HG02938 (cell line): ENCODE measurements around the gene NOP16.

ENCODE experiments used
- ATAC-seq: cut with Tn5 transposase; IDR thresholded peaks from one replicate; pipeline ENCODE4 v1.9.1; 2021; ENCODE audit warnings: mild to moderate bottlenecking, moderate library complexity; ENCODE audit not compliant: unreplicated experiment

NOP16 gene

GRCh38 chr5:176388444-176389134, at the start of gene NOP16, which contains the start of gene HIGD2A:
Gene NOP16 (minus strand): TSS chr5:176388598. CDS start chr5:176388539, 59 bp downstream.
Gene HIGD2A (plus strand): TSS chr5:176388751. CDS start chr5:176388820, 69 bp downstream.
- ATAC-seq: peak; percentile 83

- no peak for ATAC-seq
These were observed 48.3 kb upstream of the NOP16 start for GRCh38 chr5:176436656-176437055.

DNA sequence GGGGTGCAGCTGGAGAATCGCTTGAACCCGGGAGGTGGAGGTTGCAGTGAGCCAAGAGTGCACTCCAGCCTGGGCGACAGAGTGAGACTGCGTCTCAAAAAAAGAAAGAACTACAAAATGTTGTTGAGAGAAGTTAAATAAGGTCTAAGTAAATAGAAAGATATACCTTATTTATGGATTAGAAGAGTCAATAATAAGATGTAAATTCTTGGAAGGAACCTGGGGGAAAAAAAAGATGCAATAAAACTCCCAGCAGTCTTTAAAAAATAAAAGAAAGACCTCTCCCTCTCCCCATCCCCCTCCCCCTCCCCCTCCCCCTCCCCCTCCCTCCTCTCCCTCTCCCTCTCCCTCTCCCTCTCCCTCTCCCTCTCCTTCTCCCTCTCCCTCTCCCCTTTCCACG, 44.3 kb upstream of the NOP16 start:
- no peak for ATAC-seq

GRCh38 chr5:176429972-176430371, 41.6 kb upstream of the NOP16 start:
- ATAC-seq: no peak

DNA sequence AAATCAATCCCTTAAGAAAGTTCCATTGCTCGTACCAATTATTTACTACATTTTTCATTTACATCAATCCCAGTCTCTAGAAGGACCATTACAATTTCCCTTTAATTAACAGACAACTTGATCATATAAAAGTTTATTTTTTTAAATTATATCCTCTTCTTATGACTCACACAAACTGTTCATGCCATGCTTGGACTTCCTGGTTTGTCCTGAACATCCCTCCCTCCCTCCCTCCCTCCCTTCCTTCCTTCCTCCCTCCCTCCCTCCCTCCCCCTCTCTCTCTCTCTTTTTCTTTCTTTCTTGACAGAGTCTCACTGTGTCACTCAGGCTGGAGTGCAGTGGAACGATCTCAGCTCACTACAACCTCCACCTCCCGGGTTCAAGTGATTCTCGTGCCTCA, 39.6 kb upstream of the NOP16 start:
- ATAC-seq: no peak

DNA sequence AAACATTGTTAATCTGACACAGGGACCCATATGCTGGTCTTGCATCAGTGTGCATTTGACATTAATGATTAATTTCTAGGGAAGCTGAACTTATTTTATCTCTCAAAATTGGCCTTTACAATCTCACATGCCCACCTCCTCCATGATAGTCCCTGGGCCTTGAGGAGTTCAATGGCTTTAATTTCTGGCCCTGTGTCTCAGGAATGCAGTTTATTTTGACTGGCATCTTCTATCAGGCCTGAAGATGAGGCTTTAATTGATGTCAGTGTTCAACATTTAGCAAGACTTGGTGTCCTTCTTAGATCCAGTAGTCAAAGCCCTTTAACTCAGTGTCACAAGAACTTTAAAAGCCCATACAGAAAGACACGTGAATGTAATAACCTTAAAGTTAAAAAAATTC, 38.5 kb upstream of the NOP16 start:
- ATAC-seq: no peak

DNA sequence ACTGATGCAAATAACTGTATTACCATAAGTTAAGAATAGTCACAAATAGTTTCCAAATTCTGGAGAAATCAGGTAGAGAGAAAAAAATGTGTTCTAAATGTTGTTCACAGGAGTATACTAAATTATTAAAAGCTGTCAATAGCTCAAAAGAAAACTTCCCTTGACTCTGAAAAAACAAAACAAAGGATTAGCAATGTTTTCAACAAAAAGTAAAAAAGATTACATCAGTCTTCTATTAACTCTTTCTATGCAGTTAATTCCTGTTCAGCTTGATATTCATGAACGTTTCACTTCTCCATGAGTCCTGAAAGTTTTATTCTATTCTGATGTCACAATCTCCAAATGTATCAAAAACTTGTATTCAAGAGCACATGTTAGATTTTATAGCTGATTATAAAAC, 37.4 kb upstream of the NOP16 start:
- no peak for ATAC-seq

DNA sequence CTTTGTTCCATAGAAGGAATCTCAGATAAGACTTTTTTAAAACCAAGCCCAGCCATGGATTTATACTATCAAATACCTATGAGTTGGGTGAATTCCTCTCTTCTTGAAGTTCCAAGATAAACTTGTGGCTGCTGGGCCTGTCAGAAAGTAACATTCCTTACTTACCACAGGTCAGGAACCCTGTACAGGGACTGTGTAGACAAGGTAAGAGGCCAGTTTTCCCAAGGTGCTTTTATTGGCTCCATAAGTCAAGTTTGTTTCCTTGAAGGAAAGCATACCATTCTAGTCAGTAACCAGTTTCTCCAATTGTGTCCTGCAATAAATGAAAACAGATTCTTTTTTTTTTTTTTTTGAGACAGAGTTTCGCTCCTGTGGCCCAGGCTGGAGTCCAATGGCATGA, 36.7 kb upstream of the NOP16 start:
- no peak for ATAC-seq

DNA sequence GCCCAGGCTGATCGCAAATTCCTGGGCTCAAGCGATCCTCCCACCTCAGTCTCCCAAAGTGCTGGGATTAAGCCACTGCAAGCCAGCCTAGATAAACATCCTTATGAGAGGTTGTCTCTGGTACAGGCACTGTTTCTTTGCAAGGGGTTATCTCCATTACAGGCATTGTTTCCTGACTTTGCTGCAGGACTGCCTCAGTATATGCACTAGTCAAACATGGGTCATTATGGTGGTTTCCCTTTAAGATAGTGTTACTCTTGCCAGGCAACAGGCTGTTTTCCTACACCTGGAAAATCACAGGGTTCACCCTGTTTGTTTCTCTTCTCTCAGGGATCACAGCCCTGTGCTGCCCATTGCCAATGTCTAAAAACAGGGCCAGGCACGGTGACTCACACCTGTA, 35.8 kb upstream of the NOP16 start:
- no peak for ATAC-seq

DNA sequence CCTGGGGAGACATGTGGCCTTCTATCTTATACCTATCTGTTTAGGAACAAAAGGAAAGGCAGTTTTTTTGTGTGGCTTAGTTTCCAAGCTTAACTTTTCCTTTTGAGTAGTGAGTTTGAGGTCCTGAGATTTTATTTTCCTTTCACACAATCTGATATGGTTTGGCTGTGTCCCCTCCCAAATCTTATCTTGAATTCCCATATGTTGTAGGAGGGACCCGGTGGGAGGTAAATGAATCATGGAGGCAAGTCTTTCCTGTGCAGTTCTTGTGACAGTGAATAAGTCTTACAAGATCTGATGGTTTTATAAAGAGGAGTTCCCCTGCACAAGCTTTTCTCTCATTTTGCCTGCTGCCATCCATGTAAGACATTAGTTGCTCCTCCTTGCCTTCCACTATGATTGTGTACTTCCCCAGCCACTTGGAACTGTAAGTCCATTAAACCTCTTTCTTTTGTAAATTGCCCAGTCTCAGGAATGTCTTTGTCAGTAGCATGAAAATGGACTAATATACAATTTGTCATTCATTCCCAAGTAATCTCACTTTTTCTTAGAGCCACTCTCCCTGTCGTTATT, 32.7 kb upstream of the NOP16 start:
- no peak for ATAC-seq

GRCh38 chr5:176420086-176420485, 31.7 kb upstream of the NOP16 start:
- ATAC-seq: no peak

DNA sequence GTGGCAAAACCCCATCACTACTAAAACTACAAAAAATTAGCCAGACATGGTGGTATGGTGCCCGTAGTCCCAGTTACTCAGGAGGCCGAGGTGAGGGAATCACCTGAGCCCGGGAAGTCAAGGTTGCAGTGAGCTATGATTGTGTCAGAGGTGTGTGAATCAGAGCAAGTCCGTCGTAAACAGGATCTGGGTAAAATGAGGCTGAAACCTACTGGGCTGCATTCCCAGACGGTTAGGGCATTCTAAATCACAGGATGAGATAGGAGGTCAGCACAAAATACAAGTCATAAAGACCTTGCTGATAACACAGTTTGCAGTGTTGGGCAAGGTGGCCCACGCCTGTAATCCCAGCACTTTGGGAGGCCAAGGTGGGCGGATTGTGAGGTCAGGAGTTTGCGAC, 29.9 kb upstream of the NOP16 start:
- no peak for ATAC-seq

DNA sequence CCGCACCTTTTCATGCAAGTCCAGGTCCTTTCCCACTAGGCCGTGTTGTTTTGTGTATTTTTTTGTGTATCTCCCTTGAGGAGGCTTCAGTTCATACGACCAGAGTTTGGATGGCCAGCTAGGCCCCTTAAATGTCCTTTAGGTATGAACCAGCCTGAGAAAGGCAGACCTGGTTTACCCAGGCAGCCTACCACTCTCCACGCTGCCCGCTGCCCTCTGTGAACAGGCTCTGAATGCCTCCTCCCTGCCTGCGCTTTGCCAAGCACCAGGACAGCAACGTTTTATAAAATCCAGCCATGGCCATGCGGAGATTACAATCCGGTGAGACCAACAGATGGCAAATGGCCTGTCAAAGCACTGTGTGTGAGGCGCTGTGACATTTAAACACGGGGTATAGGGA, 28.6 kb upstream of the NOP16 start:
- no peak for ATAC-seq

DNA sequence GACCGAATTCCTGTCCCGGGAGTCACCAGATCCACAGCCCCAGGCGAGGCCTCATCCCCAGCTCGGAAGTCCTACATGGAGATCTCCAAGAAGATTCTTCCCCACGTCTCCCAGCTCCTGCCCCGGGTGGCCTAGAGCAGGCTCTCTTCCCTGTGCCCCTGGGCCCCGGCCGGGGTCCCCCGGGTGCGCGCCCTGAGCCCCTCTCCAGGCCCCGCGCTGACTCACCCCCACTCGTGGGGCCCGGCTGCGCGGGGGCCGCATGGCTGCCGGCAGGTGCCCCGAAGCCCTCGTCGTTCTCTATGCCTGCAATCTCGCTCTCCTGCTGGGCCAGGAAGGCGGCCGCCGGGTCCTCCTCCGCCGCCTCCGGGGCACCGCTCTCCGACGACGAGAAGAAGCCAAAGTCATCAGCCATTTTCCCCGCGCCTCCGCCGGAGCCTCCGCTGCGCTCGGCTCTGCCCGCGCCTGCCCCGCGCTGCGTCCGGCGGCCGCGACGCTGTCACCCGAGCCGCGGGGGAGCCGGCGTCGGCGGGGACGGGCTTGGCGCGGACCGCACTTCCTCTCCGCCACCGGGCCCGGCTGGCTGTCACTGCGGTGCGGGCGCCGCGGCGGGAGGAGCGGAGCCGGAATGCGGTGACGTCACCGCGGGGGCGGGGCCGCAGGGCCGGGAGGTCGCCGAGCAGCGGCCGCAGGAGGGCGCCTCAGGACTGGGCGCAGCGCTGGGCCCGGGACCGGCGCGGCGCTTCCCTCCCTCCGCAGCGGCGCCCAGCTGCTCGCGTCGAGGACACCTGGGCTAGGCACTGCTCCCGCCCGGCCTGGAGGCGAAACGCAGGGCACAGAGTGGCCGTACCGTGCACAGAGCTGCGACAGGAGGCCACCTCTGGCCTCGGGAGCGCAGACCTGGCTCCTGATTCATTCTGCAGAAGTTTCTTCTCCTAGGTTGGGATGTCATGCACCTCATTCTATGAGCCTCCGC, 27.8 kb upstream of the NOP16 start, which contains the start of gene CLTB:
CLTB (minus strand) TSS at position 588 of the 973 bp plus-strand sequence; CDS start at position 412, 176 bp downstream.
- ATAC-seq: peak; percentile 83

- no peak for ATAC-seq
These were observed 27.0 kb upstream of the NOP16 start for GRCh38 chr5:176415240-176415951.

DNA sequence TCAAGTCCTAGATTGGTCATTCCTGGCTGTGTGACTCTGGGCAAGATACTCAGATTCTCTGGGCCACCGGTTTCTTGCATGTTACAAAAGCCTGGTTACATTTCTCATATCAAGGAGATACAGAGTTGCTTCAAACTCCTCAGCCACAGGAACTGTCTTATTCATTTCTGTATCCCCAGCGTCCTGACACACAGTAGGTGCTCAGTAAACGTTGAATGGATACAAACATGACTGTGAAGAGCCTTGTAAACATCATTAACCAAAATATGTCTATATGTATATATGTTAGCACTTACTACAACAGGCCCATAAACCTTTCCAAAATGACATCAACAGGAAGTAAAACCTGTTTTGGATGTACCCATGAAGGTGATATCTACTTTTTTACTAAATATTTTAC, 26.3 kb upstream of the NOP16 start:
- no peak for ATAC-seq

DNA sequence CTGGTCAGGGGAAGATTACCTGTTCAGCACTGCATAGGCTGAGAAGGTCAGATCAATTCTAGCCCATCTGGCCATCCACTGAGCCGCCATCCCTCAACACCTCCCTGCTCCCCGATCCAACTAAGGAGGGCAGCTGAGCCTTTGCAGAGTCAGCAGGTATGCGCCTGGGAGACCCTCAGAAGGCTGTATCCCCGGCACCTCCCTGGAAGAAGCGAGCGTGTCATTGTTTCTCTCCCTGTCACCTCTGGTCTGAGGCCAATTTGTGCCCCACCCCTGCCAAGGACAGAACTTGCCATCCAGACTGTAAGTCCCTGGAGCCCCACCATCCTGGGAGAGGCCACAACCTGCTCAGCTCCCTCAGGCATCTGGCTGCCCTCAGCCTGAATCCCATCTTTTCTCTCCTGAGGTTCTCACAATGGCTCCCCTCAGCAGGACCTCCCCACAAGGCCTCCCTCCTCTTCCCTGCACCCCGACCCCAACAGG, 25.4 kb upstream of the NOP16 start:
- ATAC-seq: no peak

GRCh38 chr5:176413255-176413565, 24.8 kb upstream of the NOP16 start:
- no peak for ATAC-seq

GRCh38 chr5:176412517-176413254, 24.3 kb upstream of the NOP16 start:
- no peak for ATAC-seq

GRCh38 chr5:176410486-176411180, 22.2 kb upstream of the NOP16 start:
- no peak for ATAC-seq
